RCC 7860 (cell line): ENCODE data around the gene FOXD2.

ENCODE experiments used
- DNase-seq: peaks from one replicate; pipeline ENCODE4 v3.0.0-alpha.2; 2015; ENCODE audit warnings: low spot score
- FAIRE-seq: peaks from 2 replicates; lab custom pipeline; 2012; peaks lifted over from hg19 to GRCh38; lab: Jason Lieb, UNC

Gene FOXD2

GRCh38 chr1:47416319-47417169 is 21.3 kb upstream of the FOXD2 start:
- DNase-seq (no peak), FAIRE-seq (no peak)

GRCh38 chr1:47417170-47418044 is 20.4 kb upstream of the FOXD2 start:
- FAIRE-seq (no peak), DNase-seq (no peak)

- no peak for FAIRE-seq
- no peak for DNase-seq
Observed at GRCh38 chr1:47418122-47418521, 19.7 kb upstream of the FOXD2 start.

GRCh38 chr1:47418681-47419325 is 19.0 kb upstream of the FOXD2 start:
- FAIRE-seq (no peak), DNase-seq (no peak)

- no peak for DNase-seq
- no peak for FAIRE-seq
Observed at GRCh38 chr1:47420547-47420946, 17.3 kb upstream of the FOXD2 start.

GRCh38 chr1:47423872-47424271 is 14.0 kb upstream of the FOXD2 start:
- FAIRE-seq = no peak
- no peak for DNase-seq

- no peak for FAIRE-seq
- DNase-seq = peak; percentile 27
Observed at GRCh38 chr1:47424336-47424982, 13.4 kb upstream of the FOXD2 start.

- DNase-seq = no peak
- no peak for FAIRE-seq
Observed at GRCh38 chr1:47431534-47431933, 6.3 kb upstream of the FOXD2 start.

GRCh38 chr1:47432071-47433036 is 5.5 kb upstream of the FOXD2 start:
- no peak for FAIRE-seq
- no peak for DNase-seq

- FAIRE-seq (no peak), DNase-seq (no peak)
Observed at GRCh38 chr1:47433037-47433421, 4.8 kb upstream of the FOXD2 start.

- no peak for FAIRE-seq
- DNase-seq = no peak
Observed at GRCh38 chr1:47433477-47434050, 4.3 kb upstream of the FOXD2 start.

GRCh38 chr1:47434051-47434842 is 3.6 kb upstream of the FOXD2 start:
- DNase-seq = no peak
- no peak for FAIRE-seq

- FAIRE-seq (no peak), DNase-seq (no peak)
Observed at GRCh38 chr1:47435506-47436303, 2.1 kb upstream of the FOXD2 start.

- FAIRE-seq (no peak), DNase-seq (peak; percentile 61)
Observed at GRCh38 chr1:47436304-47436978, 1.4 kb upstream of the FOXD2 start.

- no peak for FAIRE-seq
- no peak for DNase-seq
Observed at GRCh38 chr1:47436979-47437446, 831 bp upstream of the FOXD2 start.

GRCh38 chr1:47438165-47439016 is 547 bp downstream of the FOXD2 start:
- FAIRE-seq = no peak
- no peak for DNase-seq
